Vagina (tissue), 2 donors: ENCODE data around the gene COPG1.

Experiments used
- POLR2A ChIP-seq, 2 donors: fragments of 450-650 bp; IDR thresholded peaks; one replicate each; pipeline ENCODE4 v1.6.1; 2017; ENCODE audit warnings: antibody characterized with exemption in 2 of 2, mild to moderate bottlenecking in 2 of 2, moderate library complexity in 2 of 2
- POLR2AphosphoS5 ChIP-seq, 2 donors: sonication (generic); formaldehyde crosslinking; IDR thresholded peaks; one replicate each; pipeline ENCODE4 v1.9.0; 2017; ENCODE audit warnings: antibody characterized with exemption in 2 of 2, mild to moderate bottlenecking in 2 of 2, low read depth in 1 of 2; ENCODE audit not compliant: insufficient read depth in 1 of 2
- TF ChIP-seq, protein P1 (sequence below), 3 experiments: fragments of 450-650 bp in 2 of 3; fragments of 200-600 bp in 1 of 3; sonication (generic) in 1 of 3; IDR thresholded peaks; one replicate each; pipeline ENCODE4 v1.5.1; 2017 to 2019; ENCODE audit warnings: antibody characterized with exemption in 3 of 3, mild to moderate bottlenecking in 2 of 3, moderate library complexity in 2 of 3

- TF ChIP-seq, protein P1, sequence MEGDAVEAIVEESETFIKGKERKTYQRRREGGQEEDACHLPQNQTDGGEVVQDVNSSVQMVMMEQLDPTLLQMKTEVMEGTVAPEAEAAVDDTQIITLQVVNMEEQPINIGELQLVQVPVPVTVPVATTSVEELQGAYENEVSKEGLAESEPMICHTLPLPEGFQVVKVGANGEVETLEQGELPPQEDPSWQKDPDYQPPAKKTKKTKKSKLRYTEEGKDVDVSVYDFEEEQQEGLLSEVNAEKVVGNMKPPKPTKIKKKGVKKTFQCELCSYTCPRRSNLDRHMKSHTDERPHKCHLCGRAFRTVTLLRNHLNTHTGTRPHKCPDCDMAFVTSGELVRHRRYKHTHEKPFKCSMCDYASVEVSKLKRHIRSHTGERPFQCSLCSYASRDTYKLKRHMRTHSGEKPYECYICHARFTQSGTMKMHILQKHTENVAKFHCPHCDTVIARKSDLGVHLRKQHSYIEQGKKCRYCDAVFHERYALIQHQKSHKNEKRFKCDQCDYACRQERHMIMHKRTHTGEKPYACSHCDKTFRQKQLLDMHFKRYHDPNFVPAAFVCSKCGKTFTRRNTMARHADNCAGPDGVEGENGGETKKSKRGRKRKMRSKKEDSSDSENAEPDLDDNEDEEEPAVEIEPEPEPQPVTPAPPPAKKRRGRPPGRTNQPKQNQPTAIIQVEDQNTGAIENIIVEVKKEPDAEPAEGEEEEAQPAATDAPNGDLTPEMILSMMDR (IDR thresholded peaks at IDR 0.05) = no peak
- peak in 1 of 2 donors; percentile 9 for TF ChIP-seq POLR2AphosphoS5 (IDR thresholded peaks at IDR 0.05; ENCODE audit: insufficient read depth in 1 of 2, low read depth in 1 of 2)
- no peak for TF ChIP-seq POLR2A (IDR thresholded peaks at IDR 0.05)
These were observed 29.8 kb downstream of the COPG1 start for GRCh38 chr3:129278966-129279906.
